Measurements from ENCODE around the gene GRIN3B.
"Not testable (repeated sequence)": the region's sequence is repeated elsewhere in the genome, so short reads cannot be mapped to it uniquely, and the experiment has no call there.

GRIN3B gene, protein sequence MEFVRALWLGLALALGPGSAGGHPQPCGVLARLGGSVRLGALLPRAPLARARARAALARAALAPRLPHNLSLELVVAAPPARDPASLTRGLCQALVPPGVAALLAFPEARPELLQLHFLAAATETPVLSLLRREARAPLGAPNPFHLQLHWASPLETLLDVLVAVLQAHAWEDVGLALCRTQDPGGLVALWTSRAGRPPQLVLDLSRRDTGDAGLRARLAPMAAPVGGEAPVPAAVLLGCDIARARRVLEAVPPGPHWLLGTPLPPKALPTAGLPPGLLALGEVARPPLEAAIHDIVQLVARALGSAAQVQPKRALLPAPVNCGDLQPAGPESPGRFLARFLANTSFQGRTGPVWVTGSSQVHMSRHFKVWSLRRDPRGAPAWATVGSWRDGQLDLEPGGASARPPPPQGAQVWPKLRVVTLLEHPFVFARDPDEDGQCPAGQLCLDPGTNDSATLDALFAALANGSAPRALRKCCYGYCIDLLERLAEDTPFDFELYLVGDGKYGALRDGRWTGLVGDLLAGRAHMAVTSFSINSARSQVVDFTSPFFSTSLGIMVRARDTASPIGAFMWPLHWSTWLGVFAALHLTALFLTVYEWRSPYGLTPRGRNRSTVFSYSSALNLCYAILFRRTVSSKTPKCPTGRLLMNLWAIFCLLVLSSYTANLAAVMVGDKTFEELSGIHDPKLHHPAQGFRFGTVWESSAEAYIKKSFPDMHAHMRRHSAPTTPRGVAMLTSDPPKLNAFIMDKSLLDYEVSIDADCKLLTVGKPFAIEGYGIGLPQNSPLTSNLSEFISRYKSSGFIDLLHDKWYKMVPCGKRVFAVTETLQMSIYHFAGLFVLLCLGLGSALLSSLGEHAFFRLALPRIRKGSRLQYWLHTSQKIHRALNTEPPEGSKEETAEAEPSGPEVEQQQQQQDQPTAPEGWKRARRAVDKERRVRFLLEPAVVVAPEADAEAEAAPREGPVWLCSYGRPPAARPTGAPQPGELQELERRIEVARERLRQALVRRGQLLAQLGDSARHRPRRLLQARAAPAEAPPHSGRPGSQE

DNA sequence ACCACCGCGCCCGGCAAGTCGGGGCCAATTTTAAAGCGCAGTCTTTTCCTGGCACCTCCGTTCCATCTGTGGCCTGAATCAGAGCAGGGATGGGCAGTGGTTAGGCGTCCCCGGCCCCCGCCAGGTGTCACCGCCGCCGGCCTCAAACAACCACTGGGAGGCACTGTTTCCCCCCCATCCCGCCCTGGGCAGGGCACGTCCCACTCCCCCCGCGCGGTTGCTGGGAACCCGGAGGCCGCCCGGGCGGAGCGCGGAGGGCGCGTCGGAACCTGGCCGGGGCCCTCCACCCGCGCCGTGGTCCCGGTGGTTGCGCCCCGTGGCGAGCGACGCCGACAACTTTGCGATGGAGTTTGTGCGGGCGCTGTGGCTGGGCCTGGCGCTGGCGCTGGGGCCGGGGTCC, at the start of gene GRIN3B:
Gene GRIN3B, plus strand, starts transcription at position 325 of the 400 bp plus-strand sequence. Its CDS starts 19 bp downstream, at position 344.
- DNase-seq: no peak

DNA sequence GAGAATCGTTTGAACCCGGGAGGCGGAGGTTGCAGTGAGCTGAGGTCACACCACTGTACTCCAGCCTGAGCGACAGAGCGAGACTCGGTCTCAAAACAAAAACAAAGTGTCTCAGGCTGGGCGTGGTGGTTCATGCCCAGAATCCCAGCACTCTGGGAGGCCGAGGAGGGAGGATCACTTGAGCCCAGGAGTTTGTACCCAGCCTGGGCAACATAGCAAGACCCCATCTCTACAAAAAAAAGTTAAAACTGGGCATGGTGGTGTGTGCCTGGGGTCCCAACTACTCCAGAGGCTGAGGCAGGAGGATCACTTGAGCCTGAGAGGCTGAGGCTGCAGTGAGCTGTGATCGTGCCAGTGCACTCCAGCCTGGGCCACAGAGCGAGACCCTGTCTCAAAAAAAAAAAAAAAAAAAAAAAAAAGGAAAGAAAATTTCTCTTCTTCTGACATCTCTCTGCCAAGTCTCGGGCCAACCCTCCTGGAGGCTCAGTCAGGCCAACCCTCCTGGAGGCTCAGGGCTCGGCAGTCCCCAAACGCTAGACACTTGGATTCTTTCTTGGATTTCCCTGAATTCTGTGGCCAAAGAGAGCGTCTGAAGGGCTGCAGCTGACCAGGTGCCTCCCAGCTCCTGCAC, 48.1 kb upstream of the GRIN3B start:
- DNase-seq: no peak

DNA sequence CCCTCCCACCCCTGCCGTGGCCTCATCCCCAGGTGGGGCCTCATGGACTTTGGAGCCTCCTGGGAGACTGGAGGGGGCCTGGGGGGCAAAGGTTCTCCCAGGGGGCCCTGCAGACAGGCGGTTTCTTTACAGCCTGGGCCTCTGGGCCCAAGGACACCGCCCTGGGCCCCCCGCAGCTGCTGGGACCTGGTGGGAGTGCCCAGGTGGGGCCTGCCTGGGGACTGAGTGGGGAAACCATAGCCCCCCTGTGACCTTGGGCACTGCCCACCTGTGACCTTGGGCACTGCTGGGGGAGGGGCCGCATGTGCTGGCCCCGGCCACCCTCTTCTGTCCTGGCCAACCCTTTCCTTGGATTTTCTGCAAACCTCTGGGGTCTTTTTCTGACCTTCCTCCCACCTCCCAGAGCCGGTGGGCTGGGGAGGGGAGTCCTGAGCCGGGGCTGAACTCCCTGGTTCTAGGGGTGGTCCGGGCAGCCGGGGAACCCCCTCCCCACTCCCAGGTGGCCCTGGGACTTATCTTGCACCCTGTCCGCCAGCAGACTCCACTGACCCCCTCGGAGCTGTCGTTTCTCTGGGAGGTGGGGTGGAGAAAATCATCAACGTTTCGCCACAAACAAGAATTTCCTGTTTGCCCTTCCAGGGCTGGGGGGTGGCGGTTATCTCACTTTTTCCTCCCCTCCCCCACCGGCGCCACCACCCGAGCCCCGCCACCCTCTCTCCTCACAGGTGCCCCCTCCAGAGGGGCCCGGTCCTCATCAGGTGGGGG, 47.4 kb upstream of the GRIN3B start:
- no peak for DNase-seq

DNA sequence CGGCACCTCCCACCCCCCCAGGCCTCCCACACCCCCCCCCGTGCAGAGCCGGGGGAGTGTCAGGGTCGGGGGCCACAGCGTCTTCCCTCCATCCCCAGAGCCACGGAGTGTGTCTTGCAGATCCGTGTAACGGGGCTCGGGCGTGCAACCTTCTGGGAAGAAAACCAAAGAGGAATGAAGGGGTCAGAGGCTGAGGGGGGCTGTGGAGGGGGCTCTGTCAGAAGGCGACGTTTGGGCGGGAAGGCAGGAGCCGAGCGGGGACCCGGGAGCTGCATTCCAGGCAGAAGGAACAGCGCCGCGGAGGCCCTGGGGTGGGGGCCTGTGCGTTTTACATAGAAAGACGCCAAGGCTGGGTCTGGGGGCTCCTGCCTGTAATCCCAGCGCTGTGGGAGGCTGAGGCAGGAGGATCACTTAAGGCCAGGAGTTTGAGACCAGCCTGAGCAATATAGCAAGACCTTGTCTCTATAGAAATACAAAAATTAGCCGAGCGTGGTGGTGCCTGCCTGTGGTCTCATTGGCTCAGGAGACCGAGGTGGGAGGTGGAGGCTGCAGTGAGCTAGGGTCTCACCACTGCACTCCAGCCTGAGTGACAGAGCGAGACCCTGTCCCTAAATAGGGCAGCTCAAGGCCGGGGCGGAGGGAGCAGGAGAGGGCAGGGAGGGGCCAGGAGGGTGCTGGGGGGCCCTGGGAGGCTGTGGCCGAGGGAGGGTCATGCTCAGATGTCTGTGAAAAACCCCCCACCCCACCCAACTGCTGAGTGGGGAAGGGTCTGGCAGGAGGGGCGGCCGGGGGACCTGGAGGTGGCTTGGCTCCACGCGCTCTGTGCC, 46.6 kb upstream of the GRIN3B start:
- DNase-seq: no peak

DNA sequence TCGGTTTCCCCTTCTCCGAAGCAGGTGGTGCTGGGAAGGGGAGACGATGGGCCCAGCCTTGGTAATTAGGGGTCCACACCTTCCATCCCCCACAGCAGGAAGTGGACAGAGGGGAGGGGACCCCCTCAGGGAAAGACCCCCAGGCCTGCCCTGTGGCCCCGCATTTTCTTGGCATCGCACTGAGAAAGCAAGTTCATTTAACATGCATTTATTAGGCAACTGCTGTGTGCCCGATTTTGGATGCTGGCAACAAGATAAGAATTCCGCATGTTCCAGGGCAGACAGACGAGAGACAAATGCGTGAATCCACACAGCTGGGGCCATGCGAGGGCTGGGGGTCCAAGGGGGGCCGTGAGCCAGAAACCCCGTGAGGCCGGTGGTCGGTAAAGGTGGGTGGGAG, 45.9 kb upstream of the GRIN3B start:
- DNase-seq: no peak

DNA sequence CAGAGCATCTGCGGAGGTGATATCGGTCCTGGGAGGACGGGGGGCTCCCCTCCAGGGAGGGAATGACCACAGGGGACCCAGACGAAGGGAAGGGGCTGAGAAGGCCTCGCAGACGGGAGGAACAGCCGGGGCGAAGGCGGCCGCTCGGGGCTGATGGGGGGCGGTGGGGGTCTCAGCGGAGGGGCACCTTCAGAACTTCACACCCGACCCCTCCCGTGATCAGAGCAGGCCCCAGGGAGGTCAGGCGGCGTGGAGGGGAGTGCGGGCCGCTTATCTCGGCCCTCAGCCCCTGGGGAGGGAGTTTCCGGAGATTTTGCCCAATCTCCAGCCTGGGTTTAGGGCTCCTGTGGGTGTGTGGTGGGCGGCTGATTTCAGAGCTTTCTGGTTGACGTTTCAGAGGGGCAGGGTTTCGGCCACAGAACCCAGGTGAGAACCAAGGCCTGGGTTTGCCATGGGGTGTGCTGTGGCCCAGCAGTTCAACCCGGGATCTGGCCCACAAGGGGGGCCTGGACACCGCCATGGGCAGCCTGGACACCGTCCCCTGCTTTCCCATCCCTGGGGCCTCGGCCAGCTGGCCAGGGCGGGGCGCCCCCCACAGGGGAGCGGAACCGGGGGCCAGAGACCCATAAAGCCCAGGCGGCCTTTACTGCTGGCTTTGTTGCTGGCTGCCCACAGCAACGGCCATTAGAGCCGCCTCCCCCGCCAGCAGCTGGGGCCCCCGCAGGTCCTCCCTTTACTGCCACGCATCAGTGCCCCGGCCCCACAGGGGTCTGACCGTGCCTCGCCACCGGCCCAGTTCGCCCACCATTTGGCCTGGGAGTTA, 45.3 kb upstream of the GRIN3B start:
- no peak for DNase-seq

DNA sequence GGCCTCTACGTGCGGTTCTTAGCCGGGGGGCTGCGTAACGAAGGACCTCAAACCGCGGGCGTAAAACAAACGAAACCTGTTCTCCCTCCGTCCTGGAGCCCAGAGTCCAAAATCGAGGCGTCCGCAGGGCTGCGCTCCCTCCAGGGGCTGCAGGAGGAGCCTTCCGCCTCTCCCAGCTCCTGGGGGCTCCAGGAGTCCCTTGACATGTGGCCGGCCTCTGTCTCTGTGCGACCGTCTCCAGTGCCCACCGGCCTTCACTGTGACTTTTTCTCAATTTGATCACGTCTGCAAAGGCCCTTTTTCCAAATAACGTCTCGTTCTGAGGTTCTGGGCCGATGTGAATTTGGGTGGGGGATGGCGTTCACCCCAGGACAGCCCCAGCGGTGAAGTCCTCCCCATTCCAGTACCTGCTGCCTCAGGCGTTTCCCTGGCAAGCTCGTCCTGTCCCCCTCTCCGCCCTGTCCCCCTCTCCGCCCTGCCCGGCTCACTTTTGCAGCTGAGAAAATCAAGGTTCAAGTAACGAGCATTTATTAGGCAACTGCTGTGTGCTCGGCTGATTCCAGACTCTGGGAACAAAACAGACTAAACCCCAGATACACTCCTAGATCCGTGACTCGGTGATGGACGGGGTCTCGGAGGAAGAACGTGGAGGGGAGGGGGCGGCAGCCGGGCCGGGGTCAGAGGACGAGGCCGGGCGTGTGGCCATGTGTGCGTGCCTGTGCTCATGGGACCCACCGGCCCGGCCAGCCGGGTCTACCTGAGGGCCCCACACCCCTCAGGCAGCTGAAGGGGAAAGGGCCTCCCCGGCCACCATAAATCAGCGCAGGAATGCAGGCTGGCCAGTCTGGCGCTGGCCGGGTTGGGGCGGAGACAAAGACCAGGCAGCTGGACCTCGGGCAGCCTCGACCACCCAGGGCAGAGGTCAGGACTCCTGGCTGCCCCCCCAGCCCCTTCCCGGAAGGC, 44.1 kb upstream of the GRIN3B start:
- no peak for DNase-seq

DNA sequence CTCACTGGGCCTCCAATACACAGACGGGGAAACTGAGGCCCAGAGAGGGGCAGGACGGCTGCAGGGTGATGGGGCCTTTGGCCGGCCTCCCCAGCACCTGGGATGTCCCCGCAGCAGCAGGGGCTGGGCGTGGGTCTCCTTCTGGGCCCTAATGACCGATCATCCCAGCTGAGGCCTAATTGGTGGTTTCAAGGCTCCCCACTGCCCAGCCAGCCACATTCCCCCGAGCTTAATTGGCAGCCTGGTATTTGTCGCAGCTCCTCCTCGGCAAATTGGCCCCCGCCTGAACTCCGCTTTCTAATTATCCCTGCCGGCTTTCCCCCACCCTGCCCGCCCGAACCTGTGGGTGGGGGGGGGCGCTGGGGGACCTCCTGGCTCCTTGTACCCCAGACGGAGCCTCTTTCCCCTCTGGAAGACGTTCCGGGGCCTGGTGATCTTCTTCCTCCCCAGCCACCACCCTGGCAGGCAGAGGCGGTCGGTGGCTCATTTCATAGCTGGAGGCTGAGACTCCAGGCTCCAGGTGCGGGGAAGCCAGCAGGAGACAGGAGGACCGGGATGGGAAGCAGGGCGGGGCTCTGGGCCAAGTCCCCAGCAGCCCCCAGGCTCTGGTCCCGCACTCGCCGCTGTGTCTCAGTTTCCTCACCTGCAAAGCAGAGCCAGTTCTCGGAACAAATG, 43.3 kb upstream of the GRIN3B start:
- no peak for DNase-seq

DNA sequence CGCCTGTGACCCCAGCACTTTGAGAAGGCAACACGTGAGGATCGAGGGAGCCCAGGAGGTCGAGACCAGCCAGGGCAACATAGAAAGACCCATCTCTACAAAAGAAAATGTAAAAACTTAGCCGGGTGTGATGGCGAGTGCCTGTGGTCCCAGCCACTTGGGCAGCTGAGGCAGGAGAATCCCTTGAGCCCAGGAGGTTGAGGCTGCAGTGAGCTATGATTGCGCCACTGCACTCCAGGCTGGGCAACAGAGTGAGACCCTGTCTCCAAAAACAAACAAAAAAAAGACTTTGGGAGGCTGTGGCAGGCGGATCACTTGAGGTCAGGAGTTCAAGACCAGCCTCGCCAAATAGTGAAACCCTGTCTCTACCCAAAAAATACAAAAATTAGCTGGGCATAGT, 42.6 kb upstream of the GRIN3B start:
- DNase-seq: not testable (repeated sequence)

DNA sequence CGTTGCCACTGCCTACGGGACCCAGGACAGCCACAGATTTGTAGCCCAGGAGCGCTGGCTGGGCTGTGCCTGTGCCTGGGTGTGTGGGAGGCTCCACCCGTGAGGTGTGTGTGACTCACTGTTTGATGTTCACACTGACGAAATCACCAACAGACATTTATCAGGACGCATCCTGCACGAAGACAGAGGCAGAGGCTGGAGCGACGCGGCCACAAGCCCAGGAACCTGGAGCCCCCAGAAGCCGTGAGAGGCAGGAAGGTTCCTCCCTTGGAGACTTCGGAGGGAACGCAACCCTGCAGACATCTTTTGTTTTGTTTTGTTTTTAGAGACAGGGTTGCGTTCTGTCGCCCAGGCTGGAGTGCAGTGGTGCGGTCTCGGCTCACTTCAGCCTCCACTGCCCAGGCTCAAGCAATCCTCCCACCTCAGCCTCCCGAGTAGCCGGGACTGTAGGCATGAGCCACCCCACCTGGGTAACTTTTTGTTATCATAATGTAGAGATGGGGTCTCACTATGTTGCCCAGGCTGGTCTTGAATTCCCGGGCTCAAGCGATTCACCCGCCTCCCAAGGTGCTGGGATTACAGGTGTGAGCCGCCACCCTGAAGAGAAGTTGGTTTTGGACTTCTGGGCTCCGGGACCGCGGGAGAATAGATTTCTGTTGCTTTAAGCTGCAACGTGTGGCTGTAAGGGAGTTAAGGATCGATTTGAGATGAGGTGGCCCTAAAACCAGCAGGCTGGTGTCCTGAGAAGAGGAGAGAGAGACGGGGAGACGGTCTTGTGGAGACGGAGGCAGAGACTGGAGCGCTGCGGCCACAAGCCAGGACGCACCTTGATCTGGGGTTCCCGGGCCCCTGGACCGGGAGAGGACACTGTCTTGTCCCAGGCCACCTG, 41.0 kb upstream of the GRIN3B start:
- no peak for DNase-seq

DNA sequence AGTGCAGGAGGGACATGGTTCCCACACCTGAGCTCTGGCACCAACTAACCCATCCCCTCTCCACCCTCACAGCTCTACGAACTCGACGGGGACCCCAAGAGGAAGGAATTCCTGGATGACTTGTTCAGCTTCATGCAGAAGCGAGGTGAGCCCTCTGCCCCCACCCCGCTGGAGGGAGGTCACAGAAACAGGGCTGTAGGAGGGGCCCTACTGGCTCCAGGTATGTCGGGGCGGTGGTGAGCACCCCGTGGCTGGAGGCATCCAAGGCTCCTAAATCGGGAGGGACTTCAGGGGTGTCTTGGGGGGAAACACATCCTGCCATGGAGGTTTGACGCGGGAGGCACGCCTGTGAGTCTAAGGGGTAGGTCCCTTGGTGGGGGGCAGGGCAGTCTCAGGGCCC, 40.2 kb upstream of the GRIN3B start:
- DNase-seq: no peak

DNA sequence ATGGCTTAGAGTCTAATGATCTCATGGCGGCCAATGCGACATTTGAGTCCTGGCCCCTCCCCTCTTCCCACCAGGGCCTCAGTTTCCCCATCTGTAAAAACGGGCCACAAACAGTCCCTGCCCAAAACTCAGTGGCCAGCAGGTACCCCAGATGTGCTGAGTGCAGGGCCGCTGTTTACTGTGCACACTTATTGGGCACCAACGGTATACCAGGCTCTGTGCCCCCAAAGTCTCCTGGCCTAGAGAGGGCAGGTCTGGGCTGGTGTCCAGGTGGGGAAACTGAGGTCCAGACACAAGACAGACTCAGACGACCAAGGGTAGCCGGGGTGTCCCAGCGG, 39.6 kb upstream of the GRIN3B start:
- no peak for DNase-seq

DNA sequence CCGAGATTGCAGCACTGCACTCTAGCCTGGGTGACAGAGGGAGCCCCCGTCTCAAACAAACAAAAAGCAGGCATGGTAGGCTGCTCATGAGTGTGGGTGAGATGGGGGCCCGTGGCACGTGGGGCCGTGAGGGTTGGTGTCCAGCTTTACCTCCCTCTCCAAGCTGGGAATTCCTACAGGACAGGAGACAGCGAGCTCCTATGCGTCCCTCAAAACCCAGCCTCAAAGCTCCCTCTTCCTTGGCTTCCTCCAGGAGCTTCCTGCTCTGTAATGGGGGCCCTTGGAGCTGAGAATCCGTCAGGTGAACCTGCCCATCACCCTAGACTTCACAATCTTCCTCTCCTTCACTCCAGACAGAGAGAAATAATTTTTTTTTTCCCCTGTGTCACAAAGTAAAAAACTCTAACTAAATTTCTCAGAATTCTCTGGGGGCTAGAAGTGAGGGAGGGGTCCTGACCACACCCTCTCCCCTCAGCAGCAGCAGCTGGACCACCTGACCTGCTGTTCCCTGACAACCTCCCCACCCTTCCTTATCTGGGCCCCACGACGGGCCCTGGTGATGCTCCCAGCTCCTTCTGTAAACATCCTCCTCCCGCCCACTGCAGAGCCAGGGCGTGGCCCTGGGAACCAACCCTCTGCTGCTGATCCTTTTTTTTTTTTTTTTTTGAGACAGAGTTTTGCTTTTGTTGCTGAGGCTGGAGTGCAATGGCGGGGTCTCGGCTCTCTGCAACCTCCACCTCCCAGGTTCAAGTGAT, 38.2 kb upstream of the GRIN3B start:
- DNase-seq: no peak

DNA sequence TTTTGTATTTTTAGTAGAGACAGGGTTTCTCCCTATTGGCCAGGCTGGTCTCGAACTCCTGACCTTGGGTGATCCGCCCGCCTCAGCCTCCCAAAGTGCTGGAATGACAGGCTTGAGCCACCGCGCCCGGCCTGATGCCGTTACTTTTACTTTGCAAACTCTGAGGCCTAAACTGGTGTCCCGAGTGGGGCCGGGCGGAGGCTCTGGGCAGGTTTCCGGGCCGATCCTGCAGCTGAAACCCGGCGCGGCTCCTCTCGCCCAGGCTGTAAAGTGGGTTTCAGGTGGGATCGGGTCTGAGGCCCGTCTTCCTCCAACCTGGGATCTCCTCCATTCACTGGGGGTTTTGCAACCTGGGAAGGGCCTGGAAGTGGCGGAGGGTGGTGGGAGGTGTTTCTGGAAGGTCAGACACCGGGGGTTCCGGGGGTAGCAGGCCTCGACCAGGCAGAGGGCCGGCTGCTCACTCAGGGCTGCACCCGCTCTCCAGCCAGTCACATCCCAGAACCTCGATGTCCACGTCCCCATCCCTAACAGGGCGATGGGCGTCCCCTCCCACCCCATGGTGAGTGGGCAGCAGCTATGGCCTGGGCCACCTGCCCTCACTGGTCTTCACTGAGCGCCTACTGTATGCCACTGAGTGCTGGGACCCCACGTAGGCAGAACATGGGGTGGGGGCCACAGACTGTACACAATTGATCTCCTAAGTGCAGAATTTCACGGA, 37.4 kb upstream of the GRIN3B start:
- no peak for DNase-seq

DNA sequence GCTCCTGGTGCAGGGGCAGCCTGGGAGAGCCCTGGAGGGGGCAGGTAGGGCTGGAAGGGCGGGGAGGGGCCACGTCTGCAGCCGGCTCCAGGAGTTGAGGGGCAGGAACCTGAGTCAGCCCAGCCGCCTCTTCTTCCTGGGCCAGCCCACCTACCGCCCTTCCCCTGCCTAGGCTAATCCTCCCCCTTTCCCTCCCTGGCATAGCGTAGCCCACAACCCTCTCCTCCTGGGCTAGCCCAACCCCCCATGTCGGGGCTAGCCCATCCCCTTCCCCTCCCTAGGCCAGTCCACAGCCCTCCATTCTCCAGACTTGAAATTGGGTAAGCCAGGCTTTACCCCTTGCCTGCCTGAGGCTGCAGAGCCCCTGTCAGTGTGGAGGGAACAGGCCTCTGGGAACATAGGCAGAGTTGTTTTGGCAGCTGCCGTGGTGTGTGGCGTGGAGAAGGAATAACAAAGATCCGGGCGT, 36.7 kb upstream of the GRIN3B start:
- DNase-seq: no peak

DNA sequence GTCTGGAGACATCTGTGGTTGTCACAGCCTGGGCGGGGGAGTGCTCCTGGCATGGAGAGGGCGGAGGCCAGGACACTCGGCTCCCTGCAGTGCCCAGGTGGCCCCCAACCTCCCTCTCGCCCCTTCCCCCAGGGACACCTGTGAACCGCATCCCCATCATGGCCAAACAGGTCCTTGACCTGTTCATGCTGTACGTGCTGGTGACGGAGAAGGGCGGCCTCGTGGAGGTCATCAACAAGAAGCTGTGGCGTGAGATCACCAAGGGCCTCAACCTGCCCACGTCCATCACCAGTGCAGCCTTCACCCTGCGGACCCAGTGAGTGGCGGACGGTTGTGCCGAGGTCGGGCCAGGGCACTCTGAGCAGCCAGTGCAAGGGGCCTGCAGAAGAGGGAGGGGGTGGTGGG, 36.1 kb upstream of the GRIN3B start:
- DNase-seq: no peak

Data from NCI-H1092 treated with DMSO at 0.1 percent for 48 hours (cell line).